Uterus (tissue), 2 donors: ENCODE results near the gene CTIF.

Experiments
- CTCF ChIP-seq, 4 experiments: fragments of 200-600 bp in 2 of 4; fragments of 450-650 bp in 2 of 4; sonication (generic) in 2 of 4; IDR thresholded peaks; one replicate each; pipeline ENCODE4 v1.5.1; 2016 to 2019; ENCODE audit warnings: antibody characterized with exemption in 4 of 4, mild to moderate bottlenecking in 2 of 4, moderate library complexity in 1 of 4
- POLR2A ChIP-seq, 2 donors: fragments of 450-650 bp; IDR thresholded peaks; one replicate each; pipeline ENCODE4 v1.6.1; 2016; ENCODE audit warnings: antibody characterized with exemption in 2 of 2, mild to moderate bottlenecking in 1 of 2, moderate library complexity in 1 of 2

DNA sequence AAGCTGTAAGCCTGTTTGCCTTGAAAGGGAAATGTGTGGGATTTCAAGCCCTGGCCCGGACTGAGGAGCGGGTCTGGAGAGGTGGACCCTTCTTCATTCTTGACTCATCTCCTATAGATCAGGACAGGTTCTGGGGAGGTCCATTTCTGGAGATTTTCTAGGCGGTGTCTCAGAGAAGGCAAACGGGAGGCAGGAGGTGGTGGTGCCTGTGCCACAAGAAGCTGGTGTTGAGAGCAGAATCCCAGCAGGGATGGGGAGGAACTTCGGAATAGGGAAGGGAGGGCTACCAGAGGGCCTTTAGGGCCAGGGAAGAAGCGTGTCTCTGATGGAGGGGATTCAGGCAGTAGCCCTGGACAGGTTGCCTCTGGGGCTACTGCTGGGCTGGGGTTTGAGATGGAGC is 93.0 kb downstream of the CTIF start:
- TF ChIP-seq POLR2A (IDR thresholded peaks at IDR 0.05) (no peak), CTCF (IDR thresholded peaks at IDR 0.05) (no peak)
